Mesenchymal stem cell (in vitro differentiated cells and primary cell): ENCODE measurements around the gene HS6ST2.
A peak's percentile ranks its signal among the peaks of the same experiment; 100 is the strongest.

ENCODE experiments used
- DNase-seq: peaks from one replicate; pipeline ENCODE4 v3.0.0-alpha.2; 2013
- H2AFZ ChIP-seq: one replicate; pipeline ENCODE4 v1.6.1; 2013; ENCODE audit warnings: low read depth, mild to moderate bottlenecking, control low read depth, inconsistent platforms, low read length, moderate library complexity
- H2AK5ac ChIP-seq: 2 replicates; pipeline ENCODE4 v1.6.1; 2013; ENCODE audit warnings: low read length, moderate library complexity, mild to moderate bottlenecking, inconsistent platforms; ENCODE audit not compliant: severe bottlenecking
- H2BK120ac ChIP-seq: one replicate; pipeline ENCODE4 v1.6.1; 2013; ENCODE audit warnings: low read depth, mild to moderate bottlenecking, inconsistent platforms, low read length, moderate library complexity
- H2BK12ac ChIP-seq, 2 experiments: one replicate each; pipeline ENCODE4 v1.6.1; 2013; ENCODE audit warnings: inconsistent platforms in 2 of 2, low read length in 2 of 2, mild to moderate bottlenecking in 2 of 2, moderate library complexity in 2 of 2, control low read depth in 1 of 2
- H2BK15ac ChIP-seq: one replicate; pipeline ENCODE4 v1.6.1; 2013; ENCODE audit warnings: mild to moderate bottlenecking, low read depth, inconsistent platforms; ENCODE audit not compliant: poor library complexity, severe bottlenecking
- H2BK5ac ChIP-seq: 2 replicates; pipeline ENCODE4 v1.6.1; 2013; ENCODE audit warnings: low read depth, mild to moderate bottlenecking, low read length, control low read depth, inconsistent platforms; ENCODE audit not compliant: poor library complexity, severe bottlenecking
- H3K14ac ChIP-seq, 2 experiments: one replicate each; pipeline ENCODE4 v1.6.1; 2013; ENCODE audit warnings: inconsistent platforms in 2 of 2, low read length in 2 of 2, control low read depth in 1 of 2, mild to moderate bottlenecking in 1 of 2, moderate library complexity in 1 of 2
- H3K18ac ChIP-seq, 2 experiments: one replicate each; pipeline ENCODE4 v1.6.1; 2013; ENCODE audit warnings: inconsistent platforms in 2 of 2, low read length in 2 of 2, control low read depth in 1 of 2, low read depth in 1 of 2, mild to moderate bottlenecking in 1 of 2
- H3K23ac ChIP-seq, 2 experiments: one replicate each; pipeline ENCODE4 v1.6.1; 2013; ENCODE audit warnings: inconsistent platforms in 2 of 2, low read length in 2 of 2, mild to moderate bottlenecking in 2 of 2, moderate library complexity in 2 of 2, control low read depth in 1 of 2
- H3K27ac ChIP-seq: 2 replicates; pipeline ENCODE4 v1.5.1; 2013; ENCODE audit warnings: mild to moderate bottlenecking, moderate library complexity, low read length, control low read depth, inconsistent platforms; ENCODE audit not compliant: poor library complexity, severe bottlenecking
- H3K27me3 ChIP-seq, 2 experiments: 2 replicates each; pipeline versions ENCODE4 v1.6.1 to v1.7.0; 2013; ENCODE audit warnings: low read length in 2 of 2, mild to moderate bottlenecking in 2 of 2, moderate library complexity in 2 of 2, control low read depth in 1 of 2, inconsistent platforms in 1 of 2; ENCODE audit not compliant: control insufficient read depth in 1 of 2, insufficient read depth in 1 of 2
- H3K36me3 ChIP-seq, 2 experiments: 2 replicates each; pipeline versions ENCODE4 v1.6.1 to v1.7.0; 2013; ENCODE audit warnings: low read length in 2 of 2, control low read depth in 1 of 2, inconsistent platforms in 1 of 2, low read depth in 1 of 2, mild to moderate bottlenecking in 1 of 2; ENCODE audit not compliant: insufficient read depth in 2 of 2, control insufficient read depth in 1 of 2
- H3K4ac ChIP-seq, 2 experiments: one replicate each; pipeline ENCODE4 v1.6.1; 2013; ENCODE audit warnings: inconsistent platforms in 2 of 2, low read length in 2 of 2, mild to moderate bottlenecking in 2 of 2, moderate library complexity in 2 of 2, control low read depth in 1 of 2, low read depth in 1 of 2
- H3K4me1 ChIP-seq: 2 replicates; pipeline ENCODE4 v1.6.1; 2013; ENCODE audit warnings: low read depth, low read length, control low read depth; ENCODE audit not compliant: control insufficient read depth, insufficient read depth
- H3K4me2 ChIP-seq: 2 replicates; pipeline ENCODE4 v1.6.1; 2013; ENCODE audit warnings: low read length, mild to moderate bottlenecking, inconsistent platforms; ENCODE audit not compliant: poor library complexity, severe bottlenecking
- H3K4me3 ChIP-seq, 2 experiments: 2 replicates each; pipeline versions ENCODE4 v1.5.1 to v1.7.0; 2013; ENCODE audit warnings: low read length in 2 of 2, mild to moderate bottlenecking in 2 of 2, control low read depth in 1 of 2, low read depth in 1 of 2; ENCODE audit not compliant: insufficient read depth in 1 of 2
- H3K79me1 ChIP-seq: replicated peaks from 2 replicates; pipeline ENCODE4 v1.6.1; 2013; ENCODE audit warnings: mild to moderate bottlenecking, control low read depth, low read length, inconsistent platforms; ENCODE audit not compliant: poor library complexity, severe bottlenecking
- H3K9ac ChIP-seq: 2 replicates; pipeline ENCODE4 v1.7.0; 2013; ENCODE audit warnings: mild to moderate bottlenecking, low read length, moderate library complexity
- H3K9me3 ChIP-seq: 2 replicates; pipeline ENCODE4 v1.7.0; 2013; ENCODE audit warnings: mild to moderate bottlenecking, low read length; ENCODE audit not compliant: control insufficient read depth
- H4K8ac ChIP-seq: one replicate; pipeline ENCODE4 v1.6.1; 2013; ENCODE audit warnings: inconsistent platforms, mild to moderate bottlenecking, low read length, moderate library complexity
- H4K91ac ChIP-seq: one replicate; pipeline ENCODE4 v1.6.1; 2013; ENCODE audit warnings: mild to moderate bottlenecking, low read length, inconsistent platforms
- WGBS: methylation state at CpG from one replicate; pipeline ENCODE4 v1.1.7; 2013; ENCODE audit warnings: mixed read lengths; 5-methylcytosine and 5-hydroxymethylcytosine counted together

The HS6ST2 gene

DNA sequence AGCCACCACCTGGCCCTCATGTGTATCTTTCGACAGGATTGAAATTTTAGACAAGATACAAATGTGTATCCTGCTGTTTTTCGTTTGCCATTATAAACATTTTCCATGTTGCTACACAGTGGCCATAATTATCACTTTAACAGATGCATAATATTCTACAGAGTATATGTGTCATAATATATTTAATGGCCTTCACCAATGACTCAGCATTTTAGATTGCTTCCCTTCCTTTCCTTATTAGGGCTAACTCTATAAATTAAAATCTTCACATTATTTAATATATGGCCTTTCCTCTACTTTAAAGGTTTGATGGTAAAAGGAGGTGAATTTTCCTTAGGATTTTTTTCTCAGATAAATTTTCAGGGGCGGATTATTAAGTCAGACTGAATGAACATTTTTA lies 97.4 kb downstream of the HS6ST2 start:
- Histone ChIP-seq H3K4me2 (no peak overlapping the region), H3K18ac (no peak overlapping the region), H2AFZ (no peak overlapping the region), H3K4me1 (no peaks in the 10 kb centered on the region), H2AK5ac (no peak overlapping the region), H3K27me3 (peaks cover 0 to 6% of the 10 kb centered on the region in 2 experiments), H2BK15ac (no peak overlapping the region), H2BK120ac (no peak overlapping the region), H3K23ac (no peak overlapping the region), H3K14ac (no peak overlapping the region), H4K8ac (no peak overlapping the region), H3K79me1 (no peaks in the 10 kb centered on the region), H3K9ac (no peak overlapping the region), H3K36me3 (no peaks in the 10 kb centered on the region), H2BK5ac (no peak overlapping the region), H3K9me3 (no peaks in the 10 kb centered on the region), H3K4ac (no peak overlapping the region), H3K27ac (no peak overlapping the region), H2BK12ac (no peak overlapping the region), H4K91ac (no peak overlapping the region), H3K4me3 (no peak overlapping the region)
- WGBS = no CpG with 5 or more reads among the region's 3 CpGs
- DNase-seq = no peak

GRCh38 chrX:132860200-132860599 lies 98.2 kb downstream of the HS6ST2 start:
- H4K91ac ChIP-seq = no peak overlapping the region
- no peak for DNase-seq
- no peak overlapping the region for H2BK12ac ChIP-seq

GRCh38 chrX:132858018-132858417 lies 100.4 kb downstream of the HS6ST2 start:
- no peak overlapping the region for H3K9ac ChIP-seq
- no peaks in the 10 kb centered on the region for H3K9me3 ChIP-seq
- H3K79me1 ChIP-seq = no peaks in the 10 kb centered on the region
- no peak overlapping the region for H4K91ac ChIP-seq
- H3K23ac ChIP-seq = no peak overlapping the region
- H2BK12ac ChIP-seq = no peak overlapping the region
- no peaks in the 10 kb centered on the region for H3K4me1 ChIP-seq
- no peaks in the 10 kb centered on the region for H3K36me3 ChIP-seq
- peaks cover 0 to 19% of the 10 kb centered on the region in 2 experiments for H3K27me3 ChIP-seq
- no peak overlapping the region for H3K14ac ChIP-seq
- H3K18ac ChIP-seq = no peak overlapping the region
- H4K8ac ChIP-seq = no peak overlapping the region
- H3K27ac ChIP-seq = no peak overlapping the region
- H2BK15ac ChIP-seq = no peak overlapping the region
- no peak overlapping the region for H2AK5ac ChIP-seq
- H2AFZ ChIP-seq = no peak overlapping the region
- H3K4me2 ChIP-seq = no peak overlapping the region
- no peak overlapping the region for H2BK5ac ChIP-seq
- H3K4me3 ChIP-seq = no peak overlapping the region
- H2BK120ac ChIP-seq = no peak overlapping the region
- peak; percentile 80 for DNase-seq
- H3K4ac ChIP-seq = no peak overlapping the region

More at GRCh38 chrX:132860200-132860599, 98.2 kb downstream of the HS6ST2 start:
- no peak overlapping the region for H3K9ac ChIP-seq
- no peak overlapping the region for H2AFZ ChIP-seq
- peak overlapping the region; percentile 34 for H2BK120ac ChIP-seq
- H3K23ac ChIP-seq = no peak overlapping the region
- H3K27me3 ChIP-seq = peaks cover 0 to 12% of the 10 kb centered on the region in 2 experiments
- H2BK15ac ChIP-seq = no peak overlapping the region
- H4K8ac ChIP-seq = no peak overlapping the region
- no peaks in the 10 kb centered on the region for H3K9me3 ChIP-seq
- no peak overlapping the region for H3K27ac ChIP-seq
- no peak overlapping the region for H3K4ac ChIP-seq
- no peak overlapping the region for H3K4me2 ChIP-seq
- H3K36me3 ChIP-seq = no peaks in the 10 kb centered on the region
- H3K14ac ChIP-seq = no peak overlapping the region
- no peak overlapping the region for H3K4me3 ChIP-seq
- H3K18ac ChIP-seq = no peak overlapping the region
- H2AK5ac ChIP-seq = no peak overlapping the region
- no peaks in the 10 kb centered on the region for H3K4me1 ChIP-seq
- no peak overlapping the region for H2BK5ac ChIP-seq
- no peaks in the 10 kb centered on the region for H3K79me1 ChIP-seq

- H3K36me3 ChIP-seq = no peaks in the 10 kb centered on the region
- H3K9me3 ChIP-seq = no peaks in the 10 kb centered on the region
- H3K9ac ChIP-seq = no peak overlapping the region
- H3K4me3 ChIP-seq = no peak overlapping the region
- no peak overlapping the region for H3K14ac ChIP-seq
- no peak overlapping the region for H3K27ac ChIP-seq
- no peak overlapping the region for H2BK15ac ChIP-seq
- H3K18ac ChIP-seq = no peak overlapping the region
- no peak overlapping the region for H2BK12ac ChIP-seq
- no peak overlapping the region for H2BK5ac ChIP-seq
- WGBS = 100% methylated on average over 2 of the region's 6 CpGs
- no peak overlapping the region for H3K4me2 ChIP-seq
- no peak overlapping the region for H2AFZ ChIP-seq
- H3K79me1 ChIP-seq = no peaks in the 10 kb centered on the region
- H3K23ac ChIP-seq = no peak overlapping the region
- H2BK120ac ChIP-seq = no peak overlapping the region
- no peak for DNase-seq
- peaks cover 0 to 32% of the 10 kb centered on the region in 2 experiments for H3K27me3 ChIP-seq
- H4K8ac ChIP-seq = no peak overlapping the region
- H3K4me1 ChIP-seq = no peaks in the 10 kb centered on the region
- H2AK5ac ChIP-seq = no peak overlapping the region
- H4K91ac ChIP-seq = no peak overlapping the region
- H3K4ac ChIP-seq = no peak overlapping the region
Observed at GRCh38 chrX:132855780-132856341, 102.6 kb downstream of the HS6ST2 start.
